H9 (cell line): ENCODE measurements around the gene GATA2. TPM values are rescaled to one million over a fixed set of nuclear protein-coding genes. Genes with fewer than 3 reads are reported as not detected.

Experiments used
- DNase-seq: peaks from one replicate; pipeline ENCODE4 v3.0.0-alpha.2; 2017
- H2AFZ ChIP-seq: one replicate; pipeline ENCODE4 v1.6.1; 2013; ENCODE audit warnings: mild to moderate bottlenecking, low read length, control low read depth, moderate library complexity
- H2AK5ac ChIP-seq: 2 replicates; pipeline ENCODE4 v1.6.1; 2013; ENCODE audit warnings: low read length, control low read depth, mixed read lengths; ENCODE audit not compliant: insufficient read length
- H2BK120ac ChIP-seq: one replicate; pipeline ENCODE4 v1.6.1; 2013; ENCODE audit warnings: low read depth, mild to moderate bottlenecking, low read length, control low read depth, inconsistent platforms; ENCODE audit not compliant: poor library complexity, severe bottlenecking
- H2BK12ac ChIP-seq: 2 replicates; pipeline ENCODE4 v1.6.1; 2013; ENCODE audit warnings: low read length, control low read depth, mixed read lengths, low read depth; ENCODE audit not compliant: insufficient read length
- H2BK15ac ChIP-seq: 2 replicates; pipeline ENCODE4 v1.6.1; 2013; ENCODE audit warnings: low read depth, low read length, control low read depth
- H2BK20ac ChIP-seq: one replicate; pipeline ENCODE4 v1.6.1; 2013; ENCODE audit warnings: low read depth, mild to moderate bottlenecking, low read length, control low read depth, inconsistent platforms; ENCODE audit not compliant: poor library complexity, severe bottlenecking
- H2BK5ac ChIP-seq: 2 replicates; pipeline ENCODE4 v1.6.1; 2013; ENCODE audit warnings: low read length, control low read depth, mixed read lengths; ENCODE audit not compliant: insufficient read length
- H3K14ac ChIP-seq: 2 replicates; pipeline ENCODE4 v1.6.1; 2013; ENCODE audit warnings: low read length, control low read depth; ENCODE audit not compliant: insufficient read depth
- H3K18ac ChIP-seq: 2 replicates; pipeline ENCODE4 v1.6.1; 2013; ENCODE audit warnings: low read depth, mild to moderate bottlenecking, mixed read lengths, low read length, control low read depth; ENCODE audit not compliant: insufficient read length
- H3K23ac ChIP-seq: 2 replicates; pipeline ENCODE4 v1.6.1; 2013; ENCODE audit warnings: low read length, control low read depth, mixed read lengths, low read depth; ENCODE audit not compliant: insufficient read length
- H3K23me2 ChIP-seq: 2 replicates; pipeline ENCODE4 v1.6.1; 2013; ENCODE audit warnings: low read depth, mild to moderate bottlenecking, mixed read lengths, low read length, control low read depth; ENCODE audit not compliant: insufficient read length, poor library complexity, severe bottlenecking
- H3K27ac ChIP-seq: 2 replicates; pipeline ENCODE4 v1.5.1; 2013; ENCODE audit warnings: low read length, control low read depth, mixed read lengths, low read depth; ENCODE audit not compliant: insufficient read length
- H3K27me3 ChIP-seq: 2 replicates; pipeline ENCODE4 v1.6.1; 2013; ENCODE audit warnings: low read length, control low read depth, inconsistent platforms; ENCODE audit not compliant: insufficient read depth
- H3K4ac ChIP-seq: 2 replicates; pipeline ENCODE4 v1.6.1; 2013; ENCODE audit warnings: low read depth, mild to moderate bottlenecking, control low read depth, inconsistent platforms, low read length, moderate library complexity
- H3K4me1 ChIP-seq: 2 replicates; pipeline ENCODE4 v1.6.1; 2013; ENCODE audit warnings: low read length, control low read depth, inconsistent platforms; ENCODE audit not compliant: insufficient read depth
- H3K4me2 ChIP-seq: 2 replicates; pipeline ENCODE4 v1.6.1; 2013; ENCODE audit warnings: low read length, control low read depth, mixed read lengths; ENCODE audit not compliant: insufficient read length, insufficient read depth
- H3K56ac ChIP-seq: 2 replicates; pipeline ENCODE4 v1.6.1; 2013; ENCODE audit warnings: low read depth, mild to moderate bottlenecking, mixed read lengths, low read length, control low read depth; ENCODE audit not compliant: insufficient read length
- H3K79me1 ChIP-seq: 2 replicates; pipeline ENCODE4 v1.6.1; 2013; ENCODE audit warnings: low read depth, mild to moderate bottlenecking, moderate library complexity, low read length, control low read depth, inconsistent platforms; ENCODE audit not compliant: insufficient read depth, poor library complexity, severe bottlenecking
- H3K79me2 ChIP-seq: 2 replicates; pipeline ENCODE4 v1.6.1; 2013; ENCODE audit warnings: low read length, control low read depth, inconsistent platforms; ENCODE audit not compliant: insufficient read depth
- H3K9ac ChIP-seq: 2 replicates; pipeline ENCODE4 v1.6.1; 2013; ENCODE audit warnings: low read length, control low read depth, mixed read lengths; ENCODE audit not compliant: insufficient read length; ENCODE audit errors: extremely low read depth
- H3K9me3 ChIP-seq: one replicate; pipeline ENCODE4 v1.6.1; 2013; ENCODE audit warnings: low read depth, low read length, inconsistent platforms; ENCODE audit not compliant: control insufficient read depth
- H3T11ph ChIP-seq: one replicate; pipeline ENCODE4 v1.6.1; 2013; ENCODE audit warnings: mild to moderate bottlenecking, low read length, control low read depth, inconsistent platforms
- H4K20me1 ChIP-seq: one replicate; pipeline ENCODE4 v1.6.1; 2013; ENCODE audit not compliant: control insufficient read depth, insufficient read length, insufficient read depth
- H4K5ac ChIP-seq: 2 replicates; pipeline ENCODE4 v1.6.1; 2013; ENCODE audit warnings: low read depth, mild to moderate bottlenecking, mixed read lengths, low read length, control low read depth; ENCODE audit not compliant: insufficient read length
- H4K8ac ChIP-seq: replicated peaks from 2 replicates; pipeline ENCODE4 v1.6.1; 2013; ENCODE audit warnings: low read length, control low read depth, mixed read lengths, low read depth; ENCODE audit not compliant: insufficient read length
- H4K91ac ChIP-seq: 2 replicates; pipeline ENCODE4 v1.6.1; 2013; ENCODE audit warnings: low read depth, mild to moderate bottlenecking, moderate library complexity, mixed read lengths, low read length, control low read depth; ENCODE audit not compliant: insufficient read length
- H3K27ac Mint-ChIP-seq, 3 experiments: 2 replicates in 2 of 3; 3 replicates in 1 of 3; pipeline ENCODE4 v1.8.0; 2020 to 2021; ENCODE audit warnings: mixed read lengths in 3 of 3, mild to moderate bottlenecking in 1 of 3, moderate library complexity in 1 of 3
- H3K27me3 Mint-ChIP-seq: 2 replicates; pipeline ENCODE4 v1.8.0; 2021; ENCODE audit warnings: low read depth, mild to moderate bottlenecking, moderate library complexity, mixed read lengths
- H3K36me3 Mint-ChIP-seq, 3 experiments: 2 replicates in 2 of 3; 3 replicates in 1 of 3; pipeline ENCODE4 v1.8.0; 2020 to 2021; ENCODE audit warnings: low read depth in 3 of 3, mixed read lengths in 3 of 3; ENCODE audit not compliant: insufficient read depth in 1 of 3
- H3K4me1 Mint-ChIP-seq, 2 experiments: 2 replicates each; pipeline ENCODE4 v1.8.0; 2020; ENCODE audit warnings: mixed read lengths in 2 of 2
- H3K4me3 Mint-ChIP-seq, 2 experiments: 2 replicates in 1 of 2; 3 replicates in 1 of 2; pipeline ENCODE4 v1.8.0; 2020 to 2021; ENCODE audit warnings: mild to moderate bottlenecking in 2 of 2, mixed read lengths in 2 of 2, moderate library complexity in 1 of 2
- H3K9me3 Mint-ChIP-seq, 2 experiments: 2 replicates in 1 of 2; 3 replicates in 1 of 2; pipeline ENCODE4 v1.8.0; 2020; ENCODE audit warnings: mild to moderate bottlenecking in 2 of 2, mixed read lengths in 2 of 2, moderate library complexity in 1 of 2
- CTCF ChIP-seq: fragments of 200-600 bp; sonication (generic); conservative IDR thresholded peaks from 3 replicates; pipeline ENCODE4 v1.8.0; 2021; ENCODE audit warnings: antibody characterized with exemption, mild to moderate bottlenecking
- WGBS: extraction: QIAGEN DNeasy Blood & Tissue Kit; methylation state at CpG from one replicate; pipeline ENCODE4 v1.1.7; 2013; ENCODE audit warnings: missing lambda C conversion rate, low lambda C conversion rate, mixed read lengths; ENCODE audit not compliant: insufficient read length; ENCODE audit errors: extremely low coverage; 5-methylcytosine and 5-hydroxymethylcytosine counted together
- total RNA-seq: library from RNA; stranded (reverse); gene quantifications from 2 replicates; pipeline ENCODE4 v1.2.1, GENCODE V29; 2021

Gene GATA2
- total RNA-seq, 1 experiment from 2014 or later, result 1.9 TPM

- no peak overlapping the region for H3K27ac Mint-ChIP-seq
- no peak overlapping the region for H4K8ac ChIP-seq
- DNase-seq, result no peak
- no peak overlapping the region for H3K14ac ChIP-seq
- no peak overlapping the region for H4K91ac ChIP-seq
- no peak overlapping the region for H3K9ac ChIP-seq
- H3K4me3 Mint-ChIP-seq, result peak overlapping the region in 1 of 2 experiments; percentile 76; a peak in 3 of 5 replicates
- H3K4ac ChIP-seq, result no peak overlapping the region
- no peak overlapping the region for H3K27ac ChIP-seq
- no peak overlapping the region for H3K56ac ChIP-seq
- no peak overlapping the region for H2BK5ac ChIP-seq
- peaks cover 2% of the 10 kb centered on the region; the same call in 1 of the 2 replicates for H3K4me1 ChIP-seq
- no peaks in the 10 kb centered on the region for H3K9me3 ChIP-seq
- no peak overlapping the region for H2BK20ac ChIP-seq
- no peak overlapping the region for H3K23ac ChIP-seq
- H3K27me3 ChIP-seq, result peaks cover 88% of the 10 kb centered on the region
- peaks cover 7% of the 10 kb centered on the region for H4K20me1 ChIP-seq
- no peaks in the 10 kb centered on the region for H3K79me2 ChIP-seq
- H3K4me1 Mint-ChIP-seq, result peaks cover 41 to 74% of the 10 kb centered on the region in 2 experiments
- H3K27me3 Mint-ChIP-seq, result peaks cover 100% of the 10 kb centered on the region
- no peak overlapping the region for H3T11ph ChIP-seq
- H3K36me3 Mint-ChIP-seq, result peaks cover 0 to 6% (median 0%) of the 10 kb centered on the region in 3 experiments; a peak in 3 of 7 replicates
- H2AFZ ChIP-seq, result no peak overlapping the region
- no peak for TF ChIP-seq CTCF
- H3K18ac ChIP-seq, result no peak overlapping the region
- H4K5ac ChIP-seq, result no peak overlapping the region
- no peak overlapping the region for H2AK5ac ChIP-seq
- H3K9me3 Mint-ChIP-seq, result peaks cover 0 to 2% of the 10 kb centered on the region in 2 experiments; a peak in 1 of 5 replicates
- no peak overlapping the region for H2BK120ac ChIP-seq
- no CpG with 5 or more reads among the region's 11 CpGs for WGBS
- H2BK12ac ChIP-seq, result no peak overlapping the region
- peak overlapping the region; percentile 7 for H3K4me2 ChIP-seq
- no peak overlapping the region for H2BK15ac ChIP-seq
- no peaks in the 10 kb centered on the region for H3K79me1 ChIP-seq
- H3K23me2 ChIP-seq, result peaks cover 12% of the 10 kb centered on the region
Observed at GRCh38 chr3:128482175-128482574, 10.8 kb downstream of the GATA2 start.
